Skeletal muscle tissue (tissue), 4 donors: Measurements from ENCODE around the gene CLCN5. TPM values are rescaled to one million over a fixed set of nuclear protein-coding genes. Genes with fewer than 3 reads are reported as not detected.

Experiments used
- H3K27ac ChIP-seq: one replicate; pipeline ENCODE4 v1.7.0; 2013; ENCODE audit warnings: mild to moderate bottlenecking, low read depth, low read length, inconsistent platforms
- H3K27me3 ChIP-seq, 3 donors: one replicate each; pipeline ENCODE4 v1.7.0; 2013; ENCODE audit warnings: low read length in 3 of 3; ENCODE audit not compliant: control insufficient read depth in 3 of 3, insufficient read depth in 3 of 3
- H3K36me3 ChIP-seq, 3 donors: one replicate each; pipeline ENCODE4 v1.7.0; 2013; ENCODE audit warnings: low read length in 3 of 3; ENCODE audit not compliant: control insufficient read depth in 3 of 3, insufficient read depth in 3 of 3
- H3K4me1 ChIP-seq, 3 donors: one replicate each; pipeline ENCODE4 v1.7.0; 2013; ENCODE audit warnings: low read length in 3 of 3, mild to moderate bottlenecking in 3 of 3; ENCODE audit not compliant: control insufficient read depth in 3 of 3, insufficient read depth in 3 of 3
- H3K4me3 ChIP-seq, 3 donors: one replicate each; pipeline ENCODE4 v1.7.0; 2013; ENCODE audit warnings: low read length in 3 of 3
- H3K9ac ChIP-seq, 3 donors: one replicate each; pipeline ENCODE4 v1.7.0; 2013; ENCODE audit warnings: low read length in 3 of 3, mild to moderate bottlenecking in 3 of 3, moderate library complexity in 2 of 3, low read depth in 1 of 3
- H3K9me3 ChIP-seq, 3 donors: one replicate each; pipeline ENCODE4 v1.7.0; 2013; ENCODE audit warnings: low read length in 3 of 3; ENCODE audit not compliant: control insufficient read depth in 3 of 3
- total RNA-seq: library from RNA; depleted of rRNA; stranded (reverse); fragments of >200 nt; gene quantifications from one replicate; pipeline ENCODE4 v1.2.3, GENCODE V29; 2014
- donor health status: Osteomylitis.

The CLCN5 gene
- total RNA-seq, 1 donor from 2014 or later: 91.3 TPM

GRCh38 chrX:50068893-50069292 lies 146.5 kb downstream of the CLCN5 start:
- H3K27me3 ChIP-seq: peaks cover 0 to 3% (median 0%) of the 10 kb centered on the region in 3 donors
- H3K27ac ChIP-seq: no peak overlapping the region

GRCh38 chrX:50071494-50071893 lies 149.1 kb downstream of the CLCN5 start:
- Histone ChIP-seq H3K36me3 (no peaks in the 10 kb centered on the region), H3K9ac (no peak overlapping the region), H3K4me3 (no peak overlapping the region), H3K9me3 (no peaks in the 10 kb centered on the region), H3K27me3 (peaks cover 0 to 3% (median 0%) of the 10 kb centered on the region in 3 donors), H3K27ac (no peak overlapping the region), H3K4me1 (no peaks in the 10 kb centered on the region)

More at GRCh38 chrX:50068893-50069292, 146.5 kb downstream of the CLCN5 start:
- no peaks in the 10 kb centered on the region for H3K4me1 ChIP-seq
- no peak overlapping the region for H3K9ac ChIP-seq
- H3K9me3 ChIP-seq: no peaks in the 10 kb centered on the region
- H3K36me3 ChIP-seq: no peaks in the 10 kb centered on the region
- H3K4me3 ChIP-seq: no peak overlapping the region

GRCh38 chrX:50072110-50072509 lies 149.7 kb downstream of the CLCN5 start:
- H3K4me3 ChIP-seq: no peak overlapping the region
- H3K27me3 ChIP-seq: peaks cover 0 to 3% (median 0%) of the 10 kb centered on the region in 3 donors
- H3K4me1 ChIP-seq: no peaks in the 10 kb centered on the region
- no peaks in the 10 kb centered on the region for H3K36me3 ChIP-seq
- no peak overlapping the region for H3K9ac ChIP-seq
- no peak overlapping the region for H3K27ac ChIP-seq
- H3K9me3 ChIP-seq: no peaks in the 10 kb centered on the region

GRCh38 chrX:50073601-50074000 lies 151.2 kb downstream of the CLCN5 start:
- Histone ChIP-seq H3K27me3 (no peaks in the 10 kb centered on the region), H3K27ac (no peak overlapping the region), H3K36me3 (no peaks in the 10 kb centered on the region), H3K9me3 (no peaks in the 10 kb centered on the region), H3K4me3 (no peak overlapping the region), H3K9ac (no peak overlapping the region), H3K4me1 (no peaks in the 10 kb centered on the region)

GRCh38 chrX:50075630-50076339 lies 153.4 kb downstream of the CLCN5 start:
- no peaks in the 10 kb centered on the region for H3K9me3 ChIP-seq
- H3K4me3 ChIP-seq: no peak overlapping the region
- H3K27ac ChIP-seq: no peak overlapping the region
- H3K27me3 ChIP-seq: no peaks in the 10 kb centered on the region
- H3K4me1 ChIP-seq: no peaks in the 10 kb centered on the region
- H3K9ac ChIP-seq: no peak overlapping the region
- H3K36me3 ChIP-seq: no peaks in the 10 kb centered on the region

GRCh38 chrX:50081282-50081889 lies 159.0 kb downstream of the CLCN5 start:
- H3K27ac ChIP-seq: no peak overlapping the region
- no peak overlapping the region for H3K9ac ChIP-seq
- H3K4me3 ChIP-seq: no peak overlapping the region

GRCh38 chrX:50082741-50083140 lies 160.3 kb downstream of the CLCN5 start:
- H3K4me1 ChIP-seq: no peaks in the 10 kb centered on the region

More at GRCh38 chrX:50081282-50081889, 159.0 kb downstream of the CLCN5 start:
- peaks cover 3 to 5% (median 3%) of the 10 kb centered on the region in 3 donors for H3K36me3 ChIP-seq
- no peaks in the 10 kb centered on the region for H3K9me3 ChIP-seq
- no peaks in the 10 kb centered on the region for H3K4me1 ChIP-seq
- no peaks in the 10 kb centered on the region for H3K27me3 ChIP-seq

GRCh38 chrX:50088645-50089044 lies 166.2 kb downstream of the CLCN5 start:
- no peaks in the 10 kb centered on the region for H3K4me1 ChIP-seq
- peaks cover 4 to 14% (median 10%) of the 10 kb centered on the region in 3 donors for H3K36me3 ChIP-seq
- no peaks in the 10 kb centered on the region for H3K27me3 ChIP-seq
- no peak overlapping the region for H3K27ac ChIP-seq
- no peaks in the 10 kb centered on the region for H3K9me3 ChIP-seq
- no peak overlapping the region for H3K4me3 ChIP-seq
- no peak overlapping the region for H3K9ac ChIP-seq

More at GRCh38 chrX:50082741-50083140, 160.3 kb downstream of the CLCN5 start:
- peaks cover 4 to 9% (median 7%) of the 10 kb centered on the region in 3 donors for H3K36me3 ChIP-seq
- H3K9ac ChIP-seq: no peak overlapping the region
- no peak overlapping the region for H3K4me3 ChIP-seq
- H3K27ac ChIP-seq: no peak overlapping the region
- H3K27me3 ChIP-seq: no peaks in the 10 kb centered on the region
- no peaks in the 10 kb centered on the region for H3K9me3 ChIP-seq

- H3K4me1 ChIP-seq: no peaks in the 10 kb centered on the region
- H3K27me3 ChIP-seq: no peaks in the 10 kb centered on the region
- H3K27ac ChIP-seq: no peak overlapping the region
- no peaks in the 10 kb centered on the region for H3K9me3 ChIP-seq
- H3K36me3 ChIP-seq: peaks cover 0 to 5% (median 0%) of the 10 kb centered on the region in 3 donors
- no peak overlapping the region for H3K9ac ChIP-seq
- H3K4me3 ChIP-seq: no peak overlapping the region
These were observed 171.2 kb downstream of the CLCN5 start for GRCh38 chrX:50093625-50094024.

GRCh38 chrX:50097071-50097470 lies 174.7 kb downstream of the CLCN5 start:
- Histone ChIP-seq H3K36me3 (no peaks in the 10 kb centered on the region), H3K9ac (no peak overlapping the region), H3K4me1 (no peaks in the 10 kb centered on the region), H3K4me3 (no peak overlapping the region), H3K27ac (no peak overlapping the region), H3K9me3 (no peaks in the 10 kb centered on the region), H3K27me3 (no peaks in the 10 kb centered on the region)
